NCI-H446 treated with DMSO at 0.1 percent for 48 hours (cell line): Measurements from ENCODE around the gene SSNA1.
"Not testable (repeated sequence)": the region's sequence is repeated elsewhere in the genome, so short reads cannot be mapped to it uniquely, and the experiment has no call there.

ENCODE experiments used
- DNase-seq: peaks from one replicate; lab custom pipeline; 2025; lab: John Stamatoyannopoulos, UW

SSNA1 gene

GRCh38 chr9:137233143-137233980 is 44.9 kb downstream of the SSNA1 start:
- DNase-seq = no peak

GRCh38 chr9:137234055-137234697 is 45.7 kb downstream of the SSNA1 start:
- DNase-seq = no peak

- no peak for DNase-seq
Measured at GRCh38 chr9:137234758-137235423, 46.4 kb downstream of the SSNA1 start.

- DNase-seq = no peak
Measured at GRCh38 chr9:137235424-137236237, 47.2 kb downstream of the SSNA1 start.

- peak; percentile 17 for DNase-seq
Measured at GRCh38 chr9:137236238-137236935, 47.9 kb downstream of the SSNA1 start.

- DNase-seq = no peak
Measured at GRCh38 chr9:137236936-137237421, 48.5 kb downstream of the SSNA1 start.

GRCh38 chr9:137237759-137238726 is 49.6 kb downstream of the SSNA1 start:
- DNase-seq = no peak

- DNase-seq = not testable (repeated sequence)
Measured at GRCh38 chr9:137239541-137240200, 51.2 kb downstream of the SSNA1 start.
